Mucosa of rectum (tissue), 2 donors: ENCODE data around the gene CCNY.

Experiments used
- H3K27ac ChIP-seq, 2 donors: one replicate each; pipeline ENCODE4 v1.7.0; 2013; ENCODE audit warnings: inconsistent platforms in 2 of 2, low read depth in 2 of 2, low read length in 2 of 2
- H3K27me3 ChIP-seq, 2 donors: one replicate each; pipeline ENCODE4 v1.7.0; 2013; ENCODE audit warnings: low read length in 2 of 2; ENCODE audit not compliant: control insufficient read depth in 2 of 2, insufficient read depth in 2 of 2
- H3K36me3 ChIP-seq, 2 donors: one replicate each; pipeline ENCODE4 v1.7.0; 2013; ENCODE audit warnings: low read length in 2 of 2; ENCODE audit not compliant: control insufficient read depth in 2 of 2, insufficient read depth in 2 of 2
- H3K4me1 ChIP-seq, 2 donors: one replicate each; pipeline ENCODE4 v1.7.0; 2013; ENCODE audit warnings: low read length in 2 of 2, mild to moderate bottlenecking in 1 of 2; ENCODE audit not compliant: control insufficient read depth in 2 of 2, insufficient read depth in 2 of 2
- H3K4me3 ChIP-seq, 2 donors: one replicate each; pipeline ENCODE4 v1.7.0; 2013; ENCODE audit warnings: low read length in 2 of 2
- H3K9ac ChIP-seq, 2 donors: one replicate each; pipeline ENCODE4 v1.7.0; 2013; ENCODE audit warnings: low read length in 2 of 2, low read depth in 1 of 2, mild to moderate bottlenecking in 1 of 2
- H3K9me3 ChIP-seq, 2 donors: one replicate each; pipeline ENCODE4 v1.7.0; 2013; ENCODE audit warnings: low read length in 2 of 2; ENCODE audit not compliant: control insufficient read depth in 2 of 2
- donor health status: healthy.
- donor health status: Normal muscosa, but diverticular disease.

Gene CCNY

GRCh38 chr10:35379226-35380137 is 43.2 kb downstream of the CCNY start:
- no peaks in the 10 kb centered on the region for H3K27me3 ChIP-seq
- no peaks in the 10 kb centered on the region for H3K36me3 ChIP-seq
- no peaks in the 10 kb centered on the region for H3K9me3 ChIP-seq
- H3K4me3 ChIP-seq, result no peak overlapping the region
- H3K4me1 ChIP-seq, result peaks cover 0 to 3% of the 10 kb centered on the region in 2 donors
- no peak overlapping the region for H3K9ac ChIP-seq
- peak overlapping the region in 1 of 2 donors; percentile 25 for H3K27ac ChIP-seq

- peaks cover 3 to 4% of the 10 kb centered on the region in 2 donors for H3K4me1 ChIP-seq
- H3K27ac ChIP-seq, result no peak overlapping the region
- no peak overlapping the region for H3K4me3 ChIP-seq
- no peak overlapping the region for H3K9ac ChIP-seq
- H3K36me3 ChIP-seq, result no peaks in the 10 kb centered on the region
- H3K9me3 ChIP-seq, result no peaks in the 10 kb centered on the region
- H3K27me3 ChIP-seq, result no peaks in the 10 kb centered on the region
Observed at GRCh38 chr10:35382096-35382495, 45.8 kb downstream of the CCNY start.

DNA sequence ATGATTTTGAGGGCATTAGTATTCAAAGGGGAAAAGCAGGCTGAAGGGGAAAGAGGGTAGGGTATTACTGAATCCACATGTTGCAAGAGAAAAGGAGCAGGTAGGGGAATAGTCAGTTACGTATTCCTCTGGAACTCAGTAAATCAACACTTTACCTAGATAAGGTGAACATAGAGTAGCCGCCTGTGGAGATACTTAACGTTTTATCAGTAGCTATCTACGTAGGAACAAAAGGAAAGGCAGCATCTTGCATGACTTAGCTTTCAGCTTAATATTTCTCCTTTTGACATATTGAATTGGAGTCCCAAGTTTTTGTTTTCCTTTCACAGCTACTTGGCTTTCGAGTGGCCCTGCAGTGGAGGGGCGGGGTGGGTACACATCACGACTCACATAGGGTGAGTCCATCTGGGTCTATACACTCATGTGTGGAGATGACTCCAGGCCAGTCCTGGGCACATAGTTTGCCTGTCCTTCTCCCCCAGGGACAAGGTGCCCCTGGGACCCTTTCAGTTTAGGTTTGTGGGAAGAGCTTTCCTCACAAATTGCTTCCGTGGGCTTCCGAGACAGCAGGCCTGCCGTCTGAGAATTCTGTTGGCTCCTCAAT is 48.1 kb downstream of the CCNY start:
- H3K27me3 ChIP-seq, result no peaks in the 10 kb centered on the region
- no peak overlapping the region for H3K27ac ChIP-seq
- H3K4me1 ChIP-seq, result peaks cover 3 to 5% of the 10 kb centered on the region in 2 donors

DNA sequence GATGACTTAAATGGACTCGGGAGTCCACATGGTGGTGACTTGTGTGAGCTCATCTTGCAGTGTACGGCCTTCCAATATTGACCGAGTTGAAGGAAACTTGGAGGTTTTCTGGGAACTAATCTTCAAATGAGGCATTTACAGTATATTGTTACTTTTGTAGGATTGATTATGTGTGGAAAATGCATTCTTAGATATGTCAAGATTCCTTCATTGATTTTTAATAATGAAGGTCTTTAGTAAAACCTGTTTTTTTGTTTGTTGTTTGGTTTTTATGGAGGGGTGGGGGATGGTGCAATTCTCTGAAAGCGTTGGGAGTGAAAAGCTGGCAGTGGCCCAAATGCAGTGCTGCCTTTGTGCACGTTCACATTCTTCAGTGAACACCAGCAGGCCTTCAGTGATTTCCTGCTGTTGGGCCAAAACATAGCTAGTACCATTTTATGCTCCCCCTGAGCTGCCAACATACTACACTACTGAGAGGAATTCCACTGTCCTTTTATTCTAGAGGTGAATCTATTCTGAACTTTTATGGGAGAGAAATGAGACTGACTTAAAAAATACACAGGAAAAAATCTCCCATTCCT is 50.4 kb downstream of the CCNY start:
- peaks cover 0 to 5% of the 10 kb centered on the region in 2 donors for H3K4me1 ChIP-seq
- no peak overlapping the region for H3K9ac ChIP-seq
- H3K36me3 ChIP-seq, result no peaks in the 10 kb centered on the region
- H3K9me3 ChIP-seq, result peaks cover 0 to 8% of the 10 kb centered on the region in 2 donors
- no peak overlapping the region for H3K27ac ChIP-seq
- H3K4me3 ChIP-seq, result no peak overlapping the region
- no peaks in the 10 kb centered on the region for H3K27me3 ChIP-seq

More for the DNA sequence above, 48.1 kb downstream of the CCNY start:
- Histone ChIP-seq H3K4me3 (no peak overlapping the region), H3K9me3 (no peaks in the 10 kb centered on the region), H3K36me3 (no peaks in the 10 kb centered on the region), H3K9ac (no peak overlapping the region)

- H3K27me3 ChIP-seq, result no peaks in the 10 kb centered on the region
- peaks cover 0 to 5% of the 10 kb centered on the region in 2 donors for H3K4me1 ChIP-seq
- H3K27ac ChIP-seq, result no peak overlapping the region
- no peaks in the 10 kb centered on the region for H3K36me3 ChIP-seq
- H3K9ac ChIP-seq, result no peak overlapping the region
- no peak overlapping the region for H3K4me3 ChIP-seq
- peaks cover 0 to 8% of the 10 kb centered on the region in 2 donors for H3K9me3 ChIP-seq
Observed at GRCh38 chr10:35387768-35388167, 51.5 kb downstream of the CCNY start.

- no peak overlapping the region for H3K27ac ChIP-seq
- no peak overlapping the region for H3K4me3 ChIP-seq
- H3K9ac ChIP-seq, result no peak overlapping the region
- no peaks in the 10 kb centered on the region for H3K36me3 ChIP-seq
- peaks cover 0 to 8% of the 10 kb centered on the region in 2 donors for H3K9me3 ChIP-seq
- peaks cover 0 to 5% of the 10 kb centered on the region in 2 donors for H3K4me1 ChIP-seq
- H3K27me3 ChIP-seq, result no peaks in the 10 kb centered on the region
Observed at GRCh38 chr10:35388197-35388596, 51.9 kb downstream of the CCNY start.

- Histone ChIP-seq H3K9ac (no peak overlapping the region), H3K36me3 (no peaks in the 10 kb centered on the region), H3K27ac (no peak overlapping the region), H3K4me3 (no peak overlapping the region), H3K4me1 (peaks cover 0 to 5% of the 10 kb centered on the region in 2 donors), H3K27me3 (no peaks in the 10 kb centered on the region), H3K9me3 (peaks cover 0 to 8% of the 10 kb centered on the region in 2 donors)
Observed at GRCh38 chr10:35388682-35389081, 52.4 kb downstream of the CCNY start.

GRCh38 chr10:35390161-35390840 is 54.0 kb downstream of the CCNY start:
- H3K4me1 ChIP-seq, result peaks cover 0 to 5% of the 10 kb centered on the region in 2 donors
- H3K9ac ChIP-seq, result no peak overlapping the region
- peaks cover 0 to 8% of the 10 kb centered on the region in 2 donors for H3K9me3 ChIP-seq
- H3K27me3 ChIP-seq, result no peaks in the 10 kb centered on the region
- H3K27ac ChIP-seq, result no peak overlapping the region
- H3K4me3 ChIP-seq, result no peak overlapping the region
- no peaks in the 10 kb centered on the region for H3K36me3 ChIP-seq

DNA sequence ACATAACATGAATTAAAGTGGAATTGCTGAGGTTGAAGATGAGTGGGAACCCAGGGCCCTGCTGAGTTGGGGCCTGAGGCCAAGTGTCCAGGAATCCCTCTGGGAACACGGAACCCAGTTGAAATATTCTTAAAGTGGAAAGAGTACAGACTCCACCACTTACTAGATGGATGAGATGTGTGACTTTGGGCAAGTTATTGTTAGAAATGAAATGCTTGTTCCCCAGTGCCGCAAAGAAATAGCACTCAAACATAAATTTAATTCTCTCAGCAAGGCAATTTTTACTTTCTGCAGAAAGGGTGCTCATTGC is 54.5 kb downstream of the CCNY start:
- Histone ChIP-seq H3K4me3 (no peak overlapping the region), H3K27me3 (no peaks in the 10 kb centered on the region), H3K9ac (no peak overlapping the region), H3K9me3 (peaks cover 0 to 8% of the 10 kb centered on the region in 2 donors), H3K36me3 (no peaks in the 10 kb centered on the region), H3K27ac (no peak overlapping the region), H3K4me1 (peaks cover 0 to 5% of the 10 kb centered on the region in 2 donors)
